Uterus (tissue), 2 donors: ENCODE data around the gene PTPN20.

Experiments used
- CTCF ChIP-seq, 4 experiments: fragments of 200-600 bp in 2 of 4; fragments of 450-650 bp in 2 of 4; sonication (generic) in 2 of 4; IDR thresholded peaks; one replicate each; pipeline ENCODE4 v1.5.1; 2016 to 2019; ENCODE audit warnings: antibody characterized with exemption in 4 of 4, mild to moderate bottlenecking in 2 of 4, moderate library complexity in 1 of 4
- POLR2A ChIP-seq, 2 donors: fragments of 450-650 bp; IDR thresholded peaks; one replicate each; pipeline ENCODE4 v1.6.1; 2016; ENCODE audit warnings: antibody characterized with exemption in 2 of 2, mild to moderate bottlenecking in 1 of 2, moderate library complexity in 1 of 2

- no peak for TF ChIP-seq CTCF (IDR thresholded peaks at IDR 0.05)
- TF ChIP-seq POLR2A (IDR thresholded peaks at IDR 0.05): no peak
Observed at GRCh38 chr10:47035819-47036337, 124.7 kb downstream of the PTPN20 start.
